Heart left ventricle (tissue), 13 donors: Measurements from ENCODE around the gene ASIC3.
A peak's percentile ranks its signal among the peaks of the same experiment; 100 is the strongest.

ENCODE experiments used
- CTCF ChIP-seq, 12 donors: fragments of 200-600 bp; sonication (generic) in 4 of 12; IDR thresholded peaks; one replicate each; pipeline versions ENCODE4 v1.5.0 to v1.8.0; 2018 to 2022; ENCODE audit warnings: antibody characterized with exemption in 12 of 12, mild to moderate bottlenecking in 5 of 12
- POLR2A ChIP-seq, 2 donors: fragments of 450-650 bp; IDR thresholded peaks; one replicate each; pipeline ENCODE4 v1.6.1; 2017; ENCODE audit warnings: antibody characterized with exemption in 2 of 2, mild to moderate bottlenecking in 2 of 2, moderate library complexity in 2 of 2
- donor health status: ischemic (EF 13 %, LVEDD 7.1; RV severe dilation, severe dysfunction).
- donor health status: DM: no; HTN: yes; CAD: no.
- donor health status: DM: no; HTN: no; CAD: no.
- donor health status: ischemic (EF 25% LVEDD 6.9; RV normal size, moderate dysfunction).
- donor health status: ischemic (EF 25% LVEDD 5.7; RV mildly dilated, moderate dysfunction).
- donor health status: ischemic (EF 35%, LVEDD 5.7; RV mildly dilated, moderate dysfunction).
- donor health status: nonischemic (EF 11% LVEDD 7.7; RV severe dilation, severe dysfunction).
- donor health status: DM: yes; HTN: yes; CAD: no.
- donor health status: PGD.
- donor health status: ischemic (EF 29% LVEDD 5.4; RV normal size, mild dysfunction).
- donor health status: nonischemic (EF 23%, LVEDD 6.1; RV moderate dilation, normal function).

- TF ChIP-seq CTCF (IDR thresholded peaks at IDR 0.05) (no peak), POLR2A (IDR thresholded peaks at IDR 0.05) (peak in 1 of 2 donors; percentile 75)
Observed at GRCh38 chr7:151085691-151086620, 37.6 kb downstream of the ASIC3 start, which contains the start of gene AGAP3.
